CD1c-positive myeloid dendritic cell (primary cell): ENCODE measurements around the gene ELOVL1.

ENCODE experiments used
- DNase-seq: peaks from one replicate; pipeline ENCODE4 v3.0.0-alpha.2; 2016; ENCODE audit errors: extremely low spot score

Gene ELOVL1

GRCh38 chr1:43327549-43328292, 40.1 kb downstream of the ELOVL1 start:
- DNase-seq: no peak

GRCh38 chr1:43325381-43325780, 42.4 kb downstream of the ELOVL1 start:
- no peak for DNase-seq

DNA sequence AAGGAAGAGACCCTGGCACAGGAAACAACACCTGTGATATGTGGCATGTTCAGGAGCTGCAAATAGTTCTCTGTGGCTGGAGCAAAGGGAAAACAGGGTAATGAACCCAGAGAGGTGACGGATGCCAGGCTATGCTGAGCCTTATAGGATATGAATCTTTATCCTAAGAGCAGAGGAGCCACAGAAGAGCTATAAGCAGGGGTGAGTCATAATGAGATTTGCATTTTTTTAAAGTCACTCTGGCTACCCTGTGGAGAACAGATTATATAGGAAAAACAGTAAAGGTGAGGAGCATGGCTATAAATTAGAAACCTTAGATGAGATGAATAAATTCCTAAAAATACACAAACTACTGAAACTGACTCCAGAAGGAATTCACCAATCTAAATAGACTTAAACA, 43.0 kb downstream of the ELOVL1 start:
- no peak for DNase-seq

DNA sequence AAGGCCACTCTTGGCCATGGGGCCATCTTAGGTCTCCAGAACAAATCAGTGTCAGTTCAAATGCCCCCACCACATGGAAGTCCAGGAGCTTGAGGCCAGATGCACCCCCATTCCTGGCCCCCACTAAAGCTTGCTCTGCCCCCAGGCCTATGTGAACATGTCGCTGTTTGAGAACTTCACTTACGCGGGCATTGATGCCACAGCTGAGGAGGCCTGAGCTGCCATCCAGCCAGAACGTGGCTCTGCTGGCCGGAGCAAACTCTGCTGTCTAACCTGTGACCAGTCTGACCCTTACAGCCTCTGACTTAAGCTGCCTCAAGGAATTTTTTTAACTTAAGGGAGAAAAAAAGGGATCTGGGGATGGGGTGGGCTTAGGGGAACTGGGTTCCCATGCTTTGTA, 45.3 kb downstream of the ELOVL1 start:
- DNase-seq: no peak

- DNase-seq: no peak
Measured at GRCh38 chr1:43321331-43321891, 46.4 kb downstream of the ELOVL1 start.

DNA sequence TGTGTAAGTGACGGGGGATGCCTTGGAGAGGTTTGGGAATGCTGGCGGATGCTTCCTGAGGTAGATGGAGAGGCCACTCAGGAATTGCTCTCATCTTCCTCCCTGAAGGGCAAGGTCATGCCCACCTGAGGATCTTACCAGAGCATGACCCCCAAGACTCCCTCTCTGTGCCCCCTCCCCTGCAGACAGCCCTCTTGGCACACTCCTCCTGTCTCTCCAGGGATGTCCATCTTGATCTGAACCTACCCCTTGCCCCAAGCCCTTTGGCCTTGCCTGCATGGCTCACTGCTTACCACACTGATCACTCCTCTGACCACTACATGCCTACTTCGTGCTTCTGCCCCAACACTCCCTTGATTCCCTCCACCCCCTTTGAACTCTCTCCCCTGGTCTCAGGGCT, 48.0 kb downstream of the ELOVL1 start:
- no peak for DNase-seq

- no peak for DNase-seq
Measured at GRCh38 chr1:43319288-43319687, 48.5 kb downstream of the ELOVL1 start.

DNA sequence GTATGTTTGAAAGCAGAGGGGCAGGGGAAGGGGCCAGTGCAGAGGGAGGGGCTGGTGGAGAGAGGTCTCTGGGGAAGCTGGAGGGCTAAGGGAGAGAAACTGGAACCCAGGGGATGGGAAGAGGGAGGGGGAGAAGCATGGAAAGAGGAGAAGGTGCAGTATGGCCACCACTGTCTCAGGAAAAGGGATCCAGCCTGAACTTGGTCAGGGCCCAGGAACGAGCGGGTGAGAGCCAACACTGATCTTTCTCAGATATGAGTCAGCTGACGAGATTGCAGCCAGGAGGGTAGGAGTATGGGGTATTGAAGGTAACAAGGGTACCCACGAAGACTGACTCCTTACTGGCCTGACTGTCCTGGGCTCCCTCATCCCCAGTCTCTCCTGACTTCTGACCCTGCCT, 49.0 kb downstream of the ELOVL1 start:
- no peak for DNase-seq

- peak; percentile 11 for DNase-seq
Measured at GRCh38 chr1:43317817-43318471, 49.9 kb downstream of the ELOVL1 start.

DNA sequence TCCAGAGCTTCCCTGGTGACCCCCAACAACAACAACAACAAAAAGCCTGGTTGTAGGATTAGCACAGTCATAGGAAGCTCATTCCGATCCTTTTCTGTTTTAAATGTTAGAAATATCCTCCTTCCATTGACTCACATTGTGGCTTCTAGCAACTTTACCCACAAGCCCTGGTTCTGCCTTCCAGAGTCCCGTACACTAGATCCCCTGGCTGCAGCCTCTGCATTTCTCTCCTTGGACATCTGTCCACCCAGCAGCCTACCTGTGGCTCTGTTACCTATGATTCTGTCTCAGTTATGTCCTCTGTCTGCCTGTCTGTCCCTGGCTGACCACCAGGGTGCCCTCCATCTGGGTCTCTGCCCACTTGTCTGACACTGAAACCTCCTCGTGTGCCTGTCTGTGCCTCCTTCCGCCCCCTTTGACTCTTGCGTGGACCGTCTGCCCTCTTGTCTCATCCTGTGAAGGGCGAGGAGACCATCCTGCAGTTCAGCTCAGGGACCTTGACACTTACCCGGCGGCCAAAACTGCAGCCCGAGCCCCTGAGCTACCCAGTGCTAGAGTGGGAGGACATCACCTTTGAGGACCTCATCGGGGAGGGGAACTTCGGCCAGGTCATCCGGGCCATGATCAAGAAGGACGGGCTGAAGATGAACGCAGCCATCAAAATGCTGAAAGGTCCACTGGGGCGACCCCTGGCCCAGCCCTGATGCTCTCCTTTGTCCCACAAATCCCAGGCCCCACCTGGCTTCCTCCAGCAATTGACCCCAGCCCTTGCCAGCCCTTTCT, 50.9 kb downstream of the ELOVL1 start:
- DNase-seq: no peak

GRCh38 chr1:43315963-43316737, 51.7 kb downstream of the ELOVL1 start:
- DNase-seq: no peak

DNA sequence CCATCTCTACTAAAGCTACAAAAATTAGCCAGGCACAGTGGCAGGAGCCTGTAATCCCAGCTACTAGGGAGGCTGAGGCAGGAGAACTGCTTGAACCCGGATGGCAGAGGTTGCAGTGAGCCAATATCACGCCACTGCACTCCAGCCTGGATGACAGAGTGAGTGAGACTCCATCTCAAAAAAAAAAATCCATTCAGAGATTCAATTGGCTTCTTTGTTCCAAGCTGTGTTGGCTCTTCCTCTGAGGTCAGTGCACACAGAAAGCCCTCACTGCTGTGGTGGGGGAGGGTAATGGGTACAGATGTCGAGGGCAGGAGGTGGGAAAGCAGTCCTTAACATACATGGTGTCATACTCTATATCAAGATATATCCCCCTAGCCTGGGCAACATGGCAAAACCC, 52.3 kb downstream of the ELOVL1 start:
- no peak for DNase-seq

DNA sequence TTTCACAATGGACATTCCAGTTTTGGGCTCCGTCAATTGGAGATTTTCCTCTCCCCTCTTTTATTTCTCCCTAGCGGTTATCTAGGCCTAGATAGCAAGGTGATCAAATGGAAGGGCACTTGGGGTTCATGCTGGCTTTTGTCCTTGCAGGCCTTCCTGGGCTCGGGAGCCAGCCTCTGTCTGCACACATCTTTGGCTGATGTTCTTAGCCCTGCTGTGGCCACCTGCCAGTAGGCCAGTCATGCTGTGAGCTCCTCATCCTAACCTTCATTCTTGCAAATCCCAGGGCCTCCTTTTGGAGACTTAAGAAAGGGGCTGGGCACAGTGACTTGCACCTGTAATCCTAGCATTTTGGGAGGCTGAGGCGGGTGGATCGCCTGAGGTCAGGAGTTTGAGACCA, 53.6 kb downstream of the ELOVL1 start:
- DNase-seq: no peak

DNA sequence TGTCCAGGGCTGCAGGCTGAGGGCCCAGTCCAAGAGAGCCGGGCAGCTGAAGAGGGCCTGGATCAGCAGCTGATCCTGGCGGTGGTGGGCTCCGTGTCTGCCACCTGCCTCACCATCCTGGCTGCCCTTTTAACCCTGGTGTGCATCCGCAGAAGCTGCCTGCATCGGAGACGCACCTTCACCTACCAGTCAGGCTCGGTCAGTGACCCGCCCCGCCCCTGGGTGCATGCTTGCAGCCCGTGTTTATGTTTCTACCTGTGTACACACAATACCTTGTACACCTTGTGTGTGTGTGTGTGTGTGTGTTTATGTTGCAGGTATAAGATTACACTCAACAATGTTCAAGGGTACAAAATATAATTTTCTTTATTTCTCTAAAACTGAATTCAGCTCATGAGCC, 54.0 kb downstream of the ELOVL1 start:
- no peak for DNase-seq
